Measurements from ENCODE around the gene TMEM161B.
"Not testable (repeated sequence)": the region's sequence is repeated elsewhere in the genome, so short reads cannot be mapped to it uniquely, and the experiment has no call there.

TMEM161B gene

DNA sequence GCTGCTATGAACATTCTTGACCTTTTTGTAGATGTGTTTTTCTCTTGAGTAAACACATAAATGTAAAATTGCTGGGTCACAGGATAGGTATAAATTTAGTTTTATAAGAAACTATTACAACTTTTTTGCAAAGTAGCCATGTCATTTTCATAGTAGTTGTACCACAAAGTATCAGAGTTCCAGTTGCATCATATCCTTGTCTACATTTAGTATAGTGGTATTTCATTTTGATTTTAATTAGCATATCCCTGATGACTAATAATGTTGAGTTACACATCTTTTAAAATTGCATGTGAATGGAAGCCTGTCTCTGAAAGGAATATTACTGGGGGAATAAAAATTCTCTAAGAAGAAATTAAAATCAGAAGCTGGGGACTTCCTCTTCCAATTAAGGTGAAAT is 85.4 kb downstream of the TMEM161B start:
- H3K4me3 ChIP-seq (replicated peaks; ENCODE audit: insufficient read depth, low read length): no peak overlapping the region
- DNase-seq (ENCODE audit: low read depth in 1 of 2, low spot score in 1 of 2): no peak
- no peaks in the 10 kb centered on the region for H3K27me3 ChIP-seq (ENCODE audit: insufficient read depth, poor library complexity, severe bottlenecking)
- TF ChIP-seq REST (IDR thresholded peaks at IDR 0.05; ENCODE audit: insufficient replicate concordance, low read depth): no peak
- no peak for TF ChIP-seq GABPA (IDR thresholded peaks at IDR 0.05; ENCODE audit: low read depth)
- no peak for TF ChIP-seq POLR2AphosphoS5 (IDR thresholded peaks at IDR 0.05; ENCODE audit: low read depth)
- TF ChIP-seq, protein P1, sequence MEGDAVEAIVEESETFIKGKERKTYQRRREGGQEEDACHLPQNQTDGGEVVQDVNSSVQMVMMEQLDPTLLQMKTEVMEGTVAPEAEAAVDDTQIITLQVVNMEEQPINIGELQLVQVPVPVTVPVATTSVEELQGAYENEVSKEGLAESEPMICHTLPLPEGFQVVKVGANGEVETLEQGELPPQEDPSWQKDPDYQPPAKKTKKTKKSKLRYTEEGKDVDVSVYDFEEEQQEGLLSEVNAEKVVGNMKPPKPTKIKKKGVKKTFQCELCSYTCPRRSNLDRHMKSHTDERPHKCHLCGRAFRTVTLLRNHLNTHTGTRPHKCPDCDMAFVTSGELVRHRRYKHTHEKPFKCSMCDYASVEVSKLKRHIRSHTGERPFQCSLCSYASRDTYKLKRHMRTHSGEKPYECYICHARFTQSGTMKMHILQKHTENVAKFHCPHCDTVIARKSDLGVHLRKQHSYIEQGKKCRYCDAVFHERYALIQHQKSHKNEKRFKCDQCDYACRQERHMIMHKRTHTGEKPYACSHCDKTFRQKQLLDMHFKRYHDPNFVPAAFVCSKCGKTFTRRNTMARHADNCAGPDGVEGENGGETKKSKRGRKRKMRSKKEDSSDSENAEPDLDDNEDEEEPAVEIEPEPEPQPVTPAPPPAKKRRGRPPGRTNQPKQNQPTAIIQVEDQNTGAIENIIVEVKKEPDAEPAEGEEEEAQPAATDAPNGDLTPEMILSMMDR (IDR thresholded peaks at IDR 0.05; ENCODE audit: insufficient read depth, low read length): no peak
- no peak for TF ChIP-seq SPI1 (IDR thresholded peaks at IDR 0.05; ENCODE audit: borderline replicate concordance, low read depth)
- H3K27ac ChIP-seq (replicated peaks): no peak overlapping the region

DNA sequence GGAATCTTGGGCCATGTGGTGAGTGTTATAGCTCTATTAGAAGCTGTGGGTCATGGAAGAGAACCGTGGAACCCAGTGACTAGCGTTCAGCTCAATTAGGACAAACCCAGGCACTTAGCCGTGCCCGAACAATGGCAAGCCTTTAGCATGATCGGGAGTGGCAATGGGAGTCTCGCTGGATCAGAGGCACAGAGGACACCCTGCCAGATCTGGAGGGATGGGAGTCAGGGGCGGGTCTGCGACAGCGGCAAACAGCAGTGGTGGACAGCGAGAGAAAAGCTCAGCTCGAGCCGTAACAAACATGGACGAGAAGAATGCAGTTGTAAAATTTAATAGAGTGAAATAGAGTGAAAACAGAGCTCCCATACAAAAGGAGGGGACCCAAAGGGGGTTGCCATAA is 91.2 kb downstream of the TMEM161B start:
- not testable (repeated sequence) for H3K4me3 ChIP-seq (replicated peaks; ENCODE audit: insufficient read depth, low read length); DNase-seq (ENCODE audit: low read depth in 1 of 2, low spot score in 1 of 2)

DNA sequence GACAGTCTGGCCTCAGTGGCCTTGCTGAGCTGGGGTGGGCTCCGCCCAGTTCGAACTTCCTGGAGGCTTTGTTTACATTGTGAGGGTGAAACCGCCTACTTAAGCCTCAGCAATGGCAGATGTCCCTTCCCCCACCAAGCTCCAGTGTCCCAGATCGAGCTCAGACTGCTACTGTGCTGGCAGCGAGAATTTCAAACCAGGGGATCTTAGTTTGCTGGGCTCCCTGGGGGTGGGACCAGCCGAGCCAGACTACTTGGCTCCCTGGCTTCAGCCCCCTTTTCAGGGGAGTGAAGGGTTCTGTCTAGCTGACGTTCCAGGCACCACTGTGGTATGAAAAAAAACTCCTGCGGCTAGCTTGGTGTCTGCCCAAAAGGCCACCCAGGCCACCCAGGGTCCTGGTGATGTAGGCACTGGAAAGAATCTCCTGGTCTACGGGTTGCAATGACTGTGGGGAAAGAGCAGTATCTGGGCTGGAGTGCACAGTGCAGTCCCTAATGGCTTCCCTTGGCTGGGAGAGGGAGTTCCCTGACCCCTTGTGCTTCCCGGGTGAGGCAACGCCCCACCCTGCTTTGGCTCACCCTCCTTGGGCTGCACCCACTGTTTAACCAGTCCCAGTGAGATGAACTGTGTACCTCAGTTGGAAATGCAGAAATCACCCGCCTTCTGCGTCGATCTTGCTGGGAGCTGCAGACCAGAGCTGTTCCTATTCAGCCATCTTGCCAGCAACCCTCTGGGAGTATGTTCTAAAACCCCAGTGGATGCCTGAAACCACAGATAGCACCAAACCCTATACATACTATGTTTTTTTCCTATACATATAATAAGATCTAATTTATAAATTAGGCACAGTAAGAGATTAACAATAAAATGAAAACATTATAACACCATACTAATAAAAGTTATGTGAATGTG is 95.5 kb downstream of the TMEM161B start:
- H3K27ac ChIP-seq (replicated peaks): no peak overlapping the region
- no peaks in the 10 kb centered on the region for H3K27me3 ChIP-seq (ENCODE audit: insufficient read depth, poor library complexity, severe bottlenecking)
- no peak overlapping the region for H3K4me3 ChIP-seq (replicated peaks; ENCODE audit: insufficient read depth, low read length)
- DNase-seq (ENCODE audit: low read depth in 1 of 2, low spot score in 1 of 2): no peak
- no peak for TF ChIP-seq REST (IDR thresholded peaks at IDR 0.05; ENCODE audit: insufficient replicate concordance, low read depth)
- no peak for TF ChIP-seq SPI1 (IDR thresholded peaks at IDR 0.05; ENCODE audit: borderline replicate concordance, low read depth)
- TF ChIP-seq, protein P1 (IDR thresholded peaks at IDR 0.05; ENCODE audit: insufficient read depth, low read length): no peak
- TF ChIP-seq POLR2AphosphoS5 (IDR thresholded peaks at IDR 0.05; ENCODE audit: low read depth): no peak

More for the DNA sequence above, 91.2 kb downstream of the TMEM161B start:
- not testable (repeated sequence) for H3K27ac ChIP-seq (replicated peaks); H3K27me3 ChIP-seq (ENCODE audit: insufficient read depth, poor library complexity, severe bottlenecking)

DNA sequence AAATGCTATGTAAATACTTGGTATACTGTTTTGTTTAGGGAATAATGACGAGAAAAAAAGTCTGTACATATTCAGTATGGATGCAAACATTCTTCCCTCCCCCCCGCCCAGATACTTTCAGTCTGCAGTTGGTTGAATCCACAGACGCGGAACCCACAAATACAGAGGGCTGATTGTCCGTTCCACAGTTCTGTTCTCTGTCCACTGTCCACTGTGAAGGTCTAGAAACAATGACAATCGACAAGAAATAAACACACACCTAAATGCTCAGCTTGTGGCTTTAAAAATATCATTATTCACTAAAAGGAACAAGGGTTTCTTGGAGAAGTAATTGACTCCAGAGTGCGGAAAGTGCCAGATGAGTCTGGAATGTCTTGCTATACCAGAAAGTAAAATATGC is 109.1 kb downstream of the TMEM161B start:
- TF ChIP-seq SPI1 (IDR thresholded peaks at IDR 0.05; ENCODE audit: borderline replicate concordance, low read depth) (no peak), POLR2AphosphoS5 (IDR thresholded peaks at IDR 0.05; ENCODE audit: low read depth) (no peak), REST (IDR thresholded peaks at IDR 0.05; ENCODE audit: insufficient replicate concordance, low read depth) (no peak), GABPA (IDR thresholded peaks at IDR 0.05; ENCODE audit: low read depth) (no peak)
- TF ChIP-seq, protein P1 (IDR thresholded peaks at IDR 0.05; ENCODE audit: insufficient read depth, low read length): no peak
- Histone ChIP-seq H3K27ac (replicated peaks) (no peak overlapping the region), H3K27me3 (ENCODE audit: insufficient read depth, poor library complexity, severe bottlenecking) (no peaks in the 10 kb centered on the region), H3K4me3 (replicated peaks; ENCODE audit: insufficient read depth, low read length) (no peak overlapping the region)
- no peak for DNase-seq (ENCODE audit: low read depth in 1 of 2, low spot score in 1 of 2)

All from HL-60 (cell line).